GM04504 (cell line): ENCODE measurements around the gene NOC4L.
"Not testable (repeated sequence)": the region's sequence is repeated elsewhere in the genome, so short reads cannot be mapped to it uniquely, and the experiment has no call there.

Experiments
- DNase-seq: peaks from one replicate; pipeline ENCODE4 v3.0.0-alpha.2; 2012; ENCODE audit warnings: low read depth

Gene NOC4L

DNA sequence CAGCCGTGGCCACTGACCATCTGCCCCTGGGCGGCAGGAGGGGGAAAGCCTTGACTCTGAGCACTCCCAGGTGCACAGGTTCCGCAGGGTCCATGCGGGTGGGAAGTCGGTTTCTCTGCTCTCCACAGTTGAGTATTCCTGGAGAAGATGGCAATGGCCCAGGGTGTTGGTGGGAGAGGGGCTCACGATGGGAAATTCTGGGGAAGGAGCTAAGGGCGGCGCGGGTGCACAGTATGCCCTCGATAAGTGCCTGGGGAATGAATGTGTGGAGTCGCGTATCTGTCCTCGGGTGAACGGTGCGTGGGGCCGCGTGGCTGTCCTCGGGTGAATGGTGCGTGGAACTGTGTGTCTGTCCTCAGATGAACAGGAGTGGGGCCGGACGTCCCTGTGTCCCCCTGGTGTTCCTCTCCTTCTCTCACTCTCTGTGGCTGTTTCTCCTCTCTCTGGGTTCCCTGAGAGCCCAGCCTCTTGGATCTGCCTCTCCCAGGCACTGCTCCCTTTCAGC, 38.0 kb downstream of the NOC4L start:
- DNase-seq = no peak

DNA sequence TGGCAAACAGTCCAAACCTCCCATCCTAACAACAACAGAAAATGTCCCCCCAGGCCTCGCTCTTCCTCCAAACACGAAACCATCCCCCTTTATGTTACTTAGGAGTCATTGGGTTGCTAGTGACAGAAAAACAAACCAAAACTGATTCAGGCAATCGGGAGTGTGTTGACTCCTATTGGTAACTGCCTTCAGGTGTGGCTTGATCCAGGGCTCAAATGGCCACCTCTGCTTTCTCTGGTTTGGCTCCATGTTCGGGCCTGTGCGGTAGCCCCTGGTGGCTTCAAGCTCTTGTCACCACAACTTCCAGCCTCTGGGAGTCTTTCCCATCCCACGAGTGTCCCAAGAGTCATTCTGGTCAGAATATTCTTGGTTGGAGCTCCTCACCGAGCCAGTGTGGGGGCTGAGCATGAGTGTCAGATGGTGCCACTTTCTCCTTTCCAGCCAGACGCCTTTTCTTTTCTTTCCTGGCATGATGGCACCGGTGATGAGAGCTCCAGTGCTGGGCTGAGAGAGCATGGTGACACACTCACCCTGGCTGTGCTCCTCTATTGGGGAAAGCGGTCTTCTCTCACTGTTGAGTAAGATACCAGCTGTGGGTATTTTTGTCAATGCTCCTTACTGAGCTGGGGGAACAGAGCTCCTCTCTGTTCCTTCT, 38.6 kb downstream of the NOC4L start:
- DNase-seq = no peak

DNA sequence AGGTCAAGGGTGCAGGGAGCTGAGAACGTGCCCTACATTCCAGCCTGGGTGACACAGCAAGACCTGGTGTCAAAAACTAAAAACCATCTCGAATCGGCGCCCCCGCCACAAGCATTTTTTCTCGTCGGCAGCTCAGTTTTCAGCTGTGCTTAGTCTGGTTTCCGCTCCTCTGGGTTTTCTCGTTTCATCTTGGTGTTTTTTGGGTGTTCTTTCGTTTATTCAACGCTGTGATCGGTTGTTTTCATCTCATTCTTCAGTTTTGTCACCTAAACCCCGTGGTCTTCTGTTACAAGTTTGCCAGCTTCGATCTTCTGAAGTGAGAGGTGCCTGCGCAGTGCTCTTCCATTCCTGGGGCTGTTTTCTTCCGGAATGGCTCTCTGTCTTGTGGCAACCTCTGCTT, 41.4 kb downstream of the NOC4L start:
- DNase-seq = no peak

DNA sequence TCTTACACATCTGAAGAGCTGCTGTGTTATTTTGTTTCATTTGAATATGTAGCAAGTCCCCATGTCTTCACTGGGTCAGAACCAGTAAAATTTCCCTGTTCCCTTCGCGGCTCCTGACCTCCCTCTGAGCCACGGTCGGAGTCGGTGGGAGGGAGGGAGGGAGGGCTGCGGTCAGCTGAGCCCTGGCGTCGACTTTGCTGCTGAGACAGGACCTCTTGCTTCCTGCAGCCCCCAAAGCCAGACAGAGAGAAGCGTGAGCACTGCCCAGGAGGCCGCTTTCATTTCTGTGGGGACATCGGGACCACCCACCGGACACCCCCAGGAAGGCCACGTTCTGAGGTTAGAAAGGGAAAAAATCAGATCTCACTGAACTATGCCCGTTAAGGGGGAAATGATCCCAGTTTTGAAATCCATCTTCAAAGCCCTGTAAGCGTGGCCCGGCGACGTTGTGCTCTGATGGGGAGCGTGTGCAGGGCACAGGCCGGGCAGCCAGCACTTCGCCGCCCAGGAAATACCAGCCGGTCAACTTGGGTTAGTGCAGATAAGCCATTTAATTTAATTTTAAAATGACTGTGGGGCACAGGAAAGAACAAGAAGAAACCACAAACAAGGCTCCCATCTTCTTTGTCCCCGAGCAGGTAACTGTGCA, 42.1 kb downstream of the NOC4L start:
- no peak for DNase-seq

DNA sequence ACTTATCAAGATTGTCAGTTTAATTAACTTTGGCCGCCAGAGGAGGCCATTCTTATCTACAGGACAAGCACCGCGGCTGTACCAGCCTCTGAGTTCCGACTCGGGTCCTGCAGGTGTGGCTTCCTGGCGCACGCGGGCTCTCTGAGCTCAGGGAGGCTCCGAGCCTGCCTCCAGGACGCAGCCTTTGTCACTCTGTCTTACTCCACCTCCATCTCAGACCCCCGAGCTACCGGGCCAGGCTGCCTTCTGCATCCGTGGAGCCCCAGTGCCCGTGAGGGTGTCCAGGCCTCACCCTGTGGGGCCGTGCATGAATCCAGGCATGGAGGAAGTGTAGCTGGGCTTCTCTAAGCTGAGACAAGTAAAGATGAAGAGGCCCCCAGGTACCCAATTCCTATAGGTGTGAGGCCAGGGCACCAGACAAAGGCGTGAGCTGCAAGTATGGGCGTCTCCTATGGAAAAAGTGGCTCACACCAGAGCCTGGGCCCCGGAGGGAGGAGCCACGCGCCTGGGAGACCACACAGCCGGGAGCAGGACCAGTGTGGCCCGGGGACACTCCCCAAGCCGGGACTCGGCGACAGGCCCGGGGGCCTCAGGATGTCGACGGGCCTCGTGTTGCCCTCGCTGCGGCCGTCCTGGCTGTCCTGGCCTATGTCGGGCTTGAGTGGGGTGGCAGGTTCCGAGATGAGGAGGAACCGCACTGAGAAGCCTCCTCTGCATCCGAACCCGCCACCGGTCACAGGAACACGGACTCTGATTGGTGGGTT, 42.8 kb downstream of the NOC4L start:
- DNase-seq = no peak

DNA sequence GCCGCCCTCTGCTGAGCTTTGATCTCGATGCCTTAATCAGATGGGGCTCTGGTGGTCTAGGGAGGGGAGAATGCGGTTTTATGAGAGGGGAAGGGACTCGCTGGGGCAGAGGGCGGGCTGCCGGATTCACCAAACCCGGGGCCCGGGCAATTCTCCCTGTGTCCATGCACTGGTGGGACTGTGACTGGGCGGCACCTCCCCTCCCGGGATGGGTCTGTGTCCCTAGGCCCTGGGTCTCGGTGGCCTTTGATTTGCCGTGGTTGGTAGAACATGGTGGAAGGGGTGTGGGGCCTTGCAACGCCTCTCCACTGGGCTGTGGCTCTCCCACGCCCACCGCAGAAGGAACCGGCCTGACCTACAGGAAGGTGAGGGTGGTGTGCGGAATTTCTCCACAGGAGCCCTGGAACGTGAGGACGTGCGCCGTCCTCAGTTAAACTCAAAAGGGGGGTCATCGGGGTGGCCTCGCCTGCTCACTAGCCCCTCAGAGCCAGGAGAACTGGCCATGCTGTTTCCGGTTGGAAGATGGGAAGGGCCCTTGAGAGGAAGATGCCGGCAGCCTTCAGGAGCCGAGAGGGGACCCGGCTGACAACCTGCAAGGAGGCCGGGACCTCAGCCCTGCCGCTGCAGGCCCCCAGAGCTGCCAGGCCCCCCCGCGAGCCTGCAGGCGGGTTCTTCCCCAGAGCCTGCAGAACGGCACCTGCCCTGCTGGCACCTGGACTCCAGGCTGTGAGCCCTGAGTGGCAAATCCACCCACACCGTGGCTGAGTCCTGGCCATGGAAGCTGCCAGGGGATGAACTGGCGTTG, 43.6 kb downstream of the NOC4L start:
- DNase-seq = no peak

DNA sequence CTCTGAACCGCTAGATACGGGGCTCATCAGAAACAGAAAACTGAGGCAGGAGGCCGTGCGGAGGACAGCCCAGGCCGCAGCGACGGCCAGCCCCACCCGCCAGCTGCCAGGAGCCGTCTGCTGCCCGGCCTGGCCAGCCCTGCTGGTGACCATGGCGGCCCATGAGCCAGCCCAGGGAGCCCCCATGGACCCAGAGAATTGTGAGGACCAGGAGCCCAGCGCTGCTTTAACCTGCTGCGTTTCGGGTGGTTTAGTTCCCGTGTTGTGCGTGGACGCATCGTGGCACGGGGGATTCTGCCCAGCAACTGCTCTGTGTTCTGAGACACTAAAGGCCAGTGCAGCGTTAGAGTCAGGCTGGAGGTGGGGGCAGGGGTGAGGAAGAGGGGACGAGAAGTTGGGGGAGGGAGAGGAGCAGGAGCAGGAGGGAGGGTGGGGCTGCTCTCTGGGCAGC, 44.2 kb downstream of the NOC4L start:
- DNase-seq = no peak

DNA sequence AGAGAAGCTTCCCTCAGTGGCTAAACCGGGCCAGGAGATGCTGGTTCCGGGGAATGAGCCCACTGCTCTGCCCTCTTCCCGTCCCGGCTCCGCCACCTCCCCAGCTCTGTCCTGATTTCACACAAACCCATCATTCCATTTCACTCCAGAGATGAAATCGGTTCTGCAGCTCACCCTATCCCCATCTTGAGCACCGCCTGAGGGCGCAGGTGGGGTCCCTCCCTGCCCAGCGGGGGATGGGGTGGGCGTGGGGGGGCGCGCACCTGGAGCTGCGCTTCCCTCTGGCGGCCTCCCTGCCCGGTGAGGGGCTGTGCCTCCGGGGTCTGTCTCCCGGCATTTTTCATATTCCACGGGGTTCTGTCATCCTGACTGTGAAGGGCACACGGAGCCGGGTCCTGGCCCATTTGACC, 44.7 kb downstream of the NOC4L start:
- DNase-seq = no peak

DNA sequence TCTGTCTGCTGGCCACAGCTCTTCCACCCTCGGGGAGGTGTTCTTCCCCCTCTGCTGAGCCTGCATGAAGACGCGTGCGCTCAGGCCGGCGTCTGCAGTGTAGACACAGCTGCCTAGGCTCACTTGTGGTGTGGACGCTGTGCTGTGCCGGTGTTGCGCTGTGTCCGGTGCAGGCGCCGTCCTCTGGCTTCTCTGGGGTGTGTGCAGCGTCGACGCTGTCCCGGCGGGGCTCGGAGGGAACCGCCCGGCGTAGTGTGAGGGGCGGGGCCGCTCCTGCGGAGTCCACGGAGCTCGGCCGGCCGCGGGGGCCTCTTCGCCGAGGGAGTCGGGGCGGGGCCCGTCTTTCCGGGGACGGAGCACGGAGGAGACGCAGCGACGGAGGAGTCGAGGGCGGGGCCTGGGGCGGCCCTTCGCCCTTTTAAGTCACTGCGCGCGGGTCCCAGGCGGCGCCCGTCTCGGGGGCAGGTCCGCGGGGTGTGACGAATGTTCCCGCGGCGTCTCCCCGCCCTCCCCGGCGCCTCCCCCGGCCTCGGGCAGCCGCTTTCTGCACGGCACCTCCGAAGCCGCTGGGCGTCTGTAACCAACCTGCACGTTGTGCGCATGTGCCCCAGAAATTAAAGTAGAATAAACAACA, 45.2 kb downstream of the NOC4L start:
- peak; percentile 71 for DNase-seq

DNA sequence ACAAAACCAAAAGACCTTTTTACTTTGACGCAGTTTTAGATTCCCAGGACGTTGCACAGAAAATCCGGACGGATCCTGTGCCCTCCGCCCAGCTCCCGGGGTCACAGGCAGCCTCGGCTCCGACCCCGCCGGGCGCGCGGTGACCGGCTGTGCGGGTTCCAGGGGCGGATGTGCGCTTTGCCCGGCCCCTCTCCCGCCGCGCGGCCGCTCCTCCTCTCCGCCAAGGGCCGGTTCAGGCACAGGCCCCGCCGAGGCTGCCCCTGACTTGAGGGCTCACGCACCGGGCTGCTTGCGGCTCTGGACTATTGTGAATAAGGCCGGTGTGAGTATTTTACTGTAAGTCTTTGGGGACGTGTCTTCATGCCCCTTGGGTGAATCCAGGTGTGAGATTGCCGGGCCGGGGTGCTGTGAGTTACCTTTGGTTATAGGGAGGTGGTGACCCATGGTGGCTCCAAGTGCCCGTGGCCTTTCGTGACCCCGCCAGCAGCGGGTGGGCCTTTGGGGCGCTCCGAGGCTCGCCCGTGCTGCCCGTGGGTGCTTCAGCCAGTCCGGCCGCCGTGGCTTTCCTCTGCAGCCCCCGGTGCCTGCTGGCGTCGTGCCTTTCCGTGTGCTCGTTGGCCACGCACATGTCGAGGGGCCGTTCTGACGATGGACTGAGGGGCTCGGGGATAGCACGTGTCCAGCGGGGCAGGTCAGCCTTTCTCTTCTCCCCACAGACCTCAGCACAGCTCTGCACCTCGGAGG, 45.9 kb downstream of the NOC4L start:
- DNase-seq = no peak

DNA sequence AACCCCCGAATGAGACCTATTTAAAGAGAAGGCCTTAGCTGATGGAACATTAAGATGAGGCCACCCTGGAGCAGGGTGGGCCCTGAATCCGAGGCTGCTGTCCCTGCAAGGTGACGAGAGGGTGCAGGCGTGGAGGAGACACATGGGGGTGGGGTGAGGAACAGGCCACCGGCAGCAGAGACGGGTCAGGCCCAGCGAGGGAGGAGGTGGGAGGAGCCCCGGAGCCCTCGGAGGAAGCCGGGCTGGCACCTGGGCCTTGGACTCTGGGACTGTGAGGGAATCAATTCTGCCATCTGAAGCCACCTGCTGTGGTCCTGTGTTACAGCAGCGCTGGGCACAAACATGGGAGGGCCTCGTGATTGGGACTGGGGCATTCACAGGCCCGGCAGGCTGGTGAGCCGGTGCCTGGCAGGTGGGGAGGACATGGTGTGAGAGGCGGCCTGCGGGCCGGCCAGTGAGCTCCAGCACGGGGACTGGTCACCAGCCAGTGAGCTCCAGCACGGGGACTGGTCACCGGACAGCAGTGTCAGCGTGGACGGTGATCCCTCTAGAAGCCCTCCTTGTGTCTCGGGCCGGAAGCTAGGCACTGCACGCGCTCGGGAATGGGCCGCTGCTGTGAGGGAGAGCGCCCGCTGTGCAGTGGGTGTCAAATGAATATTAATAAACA, 46.7 kb downstream of the NOC4L start:
- DNase-seq = no peak

DNA sequence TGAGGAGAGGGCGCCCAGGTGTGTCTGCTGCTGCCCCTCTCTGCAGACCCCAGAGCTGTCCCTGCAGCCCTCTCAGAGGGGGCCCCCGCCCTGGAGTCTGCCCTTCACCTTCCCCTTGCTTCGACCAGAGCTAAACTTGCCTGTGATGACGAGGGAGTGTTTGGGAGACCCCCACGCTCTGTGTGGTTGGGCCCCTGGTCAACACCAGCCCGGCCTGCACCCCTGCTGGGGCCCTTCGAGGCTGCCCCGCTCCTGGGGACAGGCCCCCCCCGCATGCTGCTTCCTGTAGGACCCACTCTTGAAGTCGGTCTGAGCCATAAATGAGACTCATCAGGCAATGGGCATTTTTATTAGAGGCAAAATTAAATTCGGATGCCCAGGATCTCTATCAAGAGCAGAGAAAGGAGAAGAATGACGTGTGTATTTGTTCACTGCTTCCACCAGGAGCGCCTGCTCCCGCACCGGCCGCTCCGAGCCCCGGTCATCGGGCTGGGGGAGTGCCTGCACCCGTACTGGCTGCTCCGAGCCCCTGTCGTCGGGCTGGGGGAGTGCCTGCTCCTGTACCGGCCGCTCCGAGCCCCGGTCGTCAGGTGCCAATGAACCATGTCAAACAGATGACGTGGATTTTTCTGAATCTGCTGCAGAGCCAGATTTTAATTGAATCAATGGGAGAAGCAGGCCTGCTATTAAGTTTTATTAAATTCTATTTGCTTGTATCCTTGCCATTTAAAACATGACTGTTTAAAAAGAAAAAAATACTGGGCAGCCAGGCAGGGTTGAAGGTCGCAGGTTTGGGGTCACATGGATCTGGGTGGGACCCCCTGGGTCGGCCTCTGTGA, 47.7 kb downstream of the NOC4L start:
- no peak for DNase-seq

DNA sequence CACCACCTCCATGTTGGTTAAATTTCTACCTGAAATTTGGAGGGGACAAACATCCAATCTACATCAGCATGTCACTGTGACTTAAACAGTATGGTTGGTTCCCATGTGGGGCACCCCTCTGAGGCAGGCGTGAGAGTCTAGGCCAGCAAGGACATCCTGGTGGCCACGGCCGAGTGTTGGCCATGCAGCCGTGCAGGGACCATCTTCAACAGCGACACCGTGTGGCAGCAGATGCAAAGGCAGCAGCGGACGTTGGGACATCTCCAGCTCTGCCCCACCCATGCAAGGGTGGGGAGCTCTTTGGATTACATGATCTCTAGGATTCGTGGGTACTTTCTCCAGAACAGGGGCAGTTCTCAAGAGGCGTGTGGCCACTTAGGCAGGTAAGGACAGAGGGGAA, 49.8 kb downstream of the NOC4L start:
- DNase-seq = no peak

DNA sequence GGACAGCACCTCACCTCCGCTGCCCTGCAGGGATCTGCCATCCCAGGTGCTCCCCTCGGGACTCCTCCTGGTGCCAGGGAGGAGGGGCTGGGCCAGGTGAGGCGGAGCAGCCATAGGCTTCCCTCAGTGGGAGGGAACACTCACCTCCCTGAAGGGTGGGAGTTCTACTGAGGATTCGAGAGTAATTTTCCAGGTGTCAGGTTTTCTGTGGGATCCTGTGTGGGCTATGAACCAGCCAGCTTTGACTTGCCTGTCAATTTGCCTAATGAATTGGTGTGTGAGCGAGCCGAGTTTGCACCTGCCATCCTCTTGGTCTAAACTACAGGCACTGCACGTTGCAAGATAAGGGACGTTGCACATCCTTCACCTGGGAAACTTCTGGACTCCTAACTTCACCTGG, 50.3 kb downstream of the NOC4L start:
- no peak for DNase-seq

DNA sequence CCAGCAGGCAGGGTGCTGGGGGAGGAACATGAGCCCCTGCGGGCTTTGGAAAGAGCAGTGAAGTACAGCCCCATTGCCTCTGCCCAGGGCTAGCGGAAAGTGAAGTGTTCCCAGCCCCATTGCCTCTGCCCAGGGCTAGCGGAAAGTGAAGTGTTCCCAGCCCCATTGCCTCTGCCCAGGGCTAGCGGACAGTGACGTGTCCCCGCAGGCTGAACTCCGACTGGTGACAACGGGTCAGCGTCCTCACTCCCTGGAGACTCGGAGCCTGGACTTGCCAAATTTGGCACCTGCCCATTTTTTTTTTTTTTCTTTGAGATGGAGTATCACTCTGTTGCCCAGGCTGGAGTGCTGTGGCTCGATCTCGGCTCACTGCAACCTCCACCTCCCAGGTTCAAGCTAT, 51.0 kb downstream of the NOC4L start:
- DNase-seq = not testable (repeated sequence)

DNA sequence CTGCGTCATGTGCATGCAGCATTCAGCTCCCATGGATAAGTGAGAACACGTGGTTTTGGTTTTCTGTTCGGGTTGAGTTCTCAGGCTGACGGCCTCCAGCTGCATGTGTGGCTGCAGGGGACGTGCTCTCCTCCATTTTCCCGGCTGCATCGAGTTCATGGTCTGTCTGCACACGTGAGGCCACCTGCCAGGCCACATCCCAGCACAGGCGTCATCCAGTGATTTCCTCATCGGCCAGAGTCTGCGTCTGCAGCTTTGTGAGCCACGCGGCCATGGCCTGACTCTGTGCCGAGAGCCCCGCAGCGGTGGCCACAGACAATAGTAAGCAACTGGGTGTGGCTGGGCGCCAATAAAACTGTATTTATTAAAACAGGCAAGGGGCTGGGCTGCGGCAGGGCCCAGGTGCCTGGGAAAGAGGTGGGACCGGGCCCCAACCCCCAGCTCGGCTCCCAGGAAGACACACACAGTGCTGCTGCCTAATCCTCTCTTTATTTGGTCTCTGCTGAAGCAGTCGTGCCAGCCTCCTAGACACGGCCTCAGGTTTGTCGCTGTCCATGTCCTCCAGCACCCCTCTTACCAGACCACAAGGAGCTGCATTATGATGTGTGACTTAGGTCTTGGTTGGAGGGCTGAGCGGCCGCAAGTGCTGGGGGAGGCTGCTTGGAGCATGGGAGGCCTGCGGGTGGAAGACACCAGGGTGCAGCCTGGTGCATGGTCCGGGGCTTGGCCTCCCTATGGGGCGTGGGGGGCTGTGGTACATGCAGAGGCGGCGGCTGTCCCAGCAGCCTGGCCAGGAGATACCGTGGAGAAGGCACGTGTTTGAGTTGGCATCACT, 52.0 kb downstream of the NOC4L start:
- DNase-seq = no peak

DNA sequence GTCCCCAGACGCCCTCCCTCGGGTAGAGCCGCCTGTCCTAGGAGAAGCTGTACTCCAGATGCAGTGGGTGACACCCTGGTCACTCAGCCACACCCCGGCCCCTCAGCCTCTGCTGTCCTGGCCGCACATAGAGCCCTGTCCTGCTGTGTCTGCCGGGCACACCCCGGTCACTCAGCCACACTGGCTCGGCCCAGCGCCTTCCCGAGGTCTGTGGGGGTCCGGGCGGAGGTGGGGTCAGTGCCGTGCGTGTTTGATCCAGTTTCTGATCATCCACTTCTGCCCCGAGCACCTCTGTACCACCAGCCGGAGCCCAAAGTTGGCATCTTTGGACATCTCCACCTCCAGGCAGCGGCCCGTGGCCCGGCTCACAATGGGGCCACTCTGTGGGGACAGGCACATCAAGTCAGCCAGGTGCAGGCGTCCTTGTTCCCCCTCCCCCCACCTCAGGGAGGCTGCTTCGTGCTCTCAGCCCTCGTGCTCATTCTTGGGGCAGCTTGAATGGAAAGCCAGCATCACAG, 52.7 kb downstream of the NOC4L start:
- DNase-seq = no peak

DNA sequence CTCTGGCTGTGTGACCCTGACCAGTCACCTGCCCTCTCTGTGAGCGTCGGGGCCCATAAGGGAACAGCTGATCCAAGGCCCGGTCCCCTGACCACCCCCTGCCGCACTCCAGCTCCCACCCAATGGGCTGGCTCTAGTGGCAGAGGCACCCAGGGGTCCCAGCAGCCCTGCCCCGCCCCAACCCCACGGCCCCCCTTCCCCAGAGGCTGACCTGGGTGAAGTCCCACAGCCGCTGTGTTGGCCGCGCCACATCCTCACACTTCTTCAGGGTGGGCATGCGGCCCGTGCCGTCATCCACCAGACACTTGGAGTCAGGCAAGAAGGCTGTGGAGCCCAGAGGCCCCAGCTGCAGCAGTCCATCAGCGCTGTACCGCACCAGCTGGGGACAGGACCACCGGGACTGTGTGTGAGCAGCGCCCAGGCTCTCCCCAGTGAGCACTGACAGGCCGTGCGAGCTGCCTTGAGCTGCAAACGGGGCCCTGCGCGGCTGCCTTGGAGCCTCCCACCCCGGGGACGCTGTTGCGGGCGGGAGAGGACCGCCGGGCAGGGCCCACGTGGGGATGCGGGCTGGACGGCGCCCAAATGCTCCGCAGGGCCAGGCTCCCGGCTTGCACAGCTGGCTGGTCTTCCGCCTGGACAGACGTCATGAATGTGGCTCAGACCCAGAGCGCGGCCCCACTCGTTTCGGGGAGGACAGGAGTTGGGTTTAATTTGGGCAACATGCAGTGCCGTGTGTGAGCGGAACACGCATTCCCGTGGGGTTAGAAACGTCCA, 53.5 kb downstream of the NOC4L start:
- no peak for DNase-seq
